GM18505 (cell line): ENCODE data around the gene PBX4.
"Not testable (repeated sequence)": the region's sequence is repeated elsewhere in the genome, so short reads cannot be mapped to it uniquely, and the experiment has no call there.

ENCODE experiments used
- ATAC-seq: cut with Tn5 transposase; IDR thresholded peaks from one replicate; pipeline ENCODE4 v1.9.1; 2021; ENCODE audit not compliant: unreplicated experiment
- POLR2A ChIP-seq: IDR thresholded peaks from 4 replicates; pipeline ENCODE4 v1.6.1; 2011; ENCODE audit warnings: borderline replicate concordance; ENCODE audit not compliant: insufficient read depth, insufficient read length; ENCODE audit errors: extremely low read depth

The PBX4 gene

GRCh38 chr19:19602713-19603324, 15.7 kb downstream of the PBX4 start:
- no peak for ATAC-seq
- TF ChIP-seq POLR2A = no peak

GRCh38 chr19:19602136-19602712, 16.3 kb downstream of the PBX4 start:
- no peak for TF ChIP-seq POLR2A
- no peak for ATAC-seq

GRCh38 chr19:19600793-19601330, 17.6 kb downstream of the PBX4 start:
- ATAC-seq = no peak
- TF ChIP-seq POLR2A = no peak

- not testable (repeated sequence) for ATAC-seq
- TF ChIP-seq POLR2A = peak; percentile 50
Measured at GRCh38 chr19:19598728-19599451, 19.6 kb downstream of the PBX4 start.

GRCh38 chr19:19597809-19598306, 20.6 kb downstream of the PBX4 start:
- peak; percentile 55 for TF ChIP-seq POLR2A
- ATAC-seq = peak; percentile 75

- ATAC-seq = no peak
- TF ChIP-seq POLR2A = no peak
Measured at GRCh38 chr19:19595171-19595701, 23.3 kb downstream of the PBX4 start.

GRCh38 chr19:19594381-19594780, 24.1 kb downstream of the PBX4 start:
- no peak for ATAC-seq
- TF ChIP-seq POLR2A = no peak

- ATAC-seq = no peak
- TF ChIP-seq POLR2A = no peak
Measured at GRCh38 chr19:19592690-19593089, 25.8 kb downstream of the PBX4 start.

- peak; percentile 54 for ATAC-seq
Measured at GRCh38 chr19:19591133-19591825, 27.2 kb downstream of the PBX4 start.

GRCh38 chr19:19588546-19588945, 29.9 kb downstream of the PBX4 start:
- no peak for ATAC-seq
- no peak for TF ChIP-seq POLR2A

More at GRCh38 chr19:19591133-19591825, 27.2 kb downstream of the PBX4 start:
- peak; percentile 49 for TF ChIP-seq POLR2A

GRCh38 chr19:19587771-19588170, 30.7 kb downstream of the PBX4 start:
- ATAC-seq = no peak

GRCh38 chr19:19584356-19584755, 34.1 kb downstream of the PBX4 start:
- ATAC-seq = no peak
- TF ChIP-seq POLR2A = no peak

More at GRCh38 chr19:19587771-19588170, 30.7 kb downstream of the PBX4 start:
- TF ChIP-seq POLR2A = no peak

GRCh38 chr19:19582471-19582870, 36.0 kb downstream of the PBX4 start:
- no peak for TF ChIP-seq POLR2A
- no peak for ATAC-seq

- ATAC-seq = no peak
- TF ChIP-seq POLR2A = no peak
Measured at GRCh38 chr19:19581391-19581790, 37.1 kb downstream of the PBX4 start.

- ATAC-seq = no peak
Measured at GRCh38 chr19:19580418-19580817, 38.1 kb downstream of the PBX4 start.

More at GRCh38 chr19:19580418-19580817, 38.1 kb downstream of the PBX4 start:
- no peak for TF ChIP-seq POLR2A
